Measurements from ENCODE around the gene ZNF487.

- TF ChIP-seq CTCF (IDR thresholded peaks at IDR 0.05; ENCODE audit: low read depth, low read length, poor library complexity, severe bottlenecking) = no peak
- TF ChIP-seq EZH2phosphoT487 (IDR thresholded peaks at IDR 0.05; ENCODE audit: borderline replicate concordance, low read length) = no peak
Observed at GRCh38 chr10:43458227-43458626, 21.3 kb downstream of the ZNF487 start.

All from DOHH2 (cell line).